HUES6 (cell line): ENCODE measurements around the gene AIF1L.
"Not testable (repeated sequence)": the region's sequence is repeated elsewhere in the genome, so short reads cannot be mapped to it uniquely, and the experiment has no call there.

Experiments used
- H3K27ac ChIP-seq: 2 replicates; pipeline ENCODE4 v1.7.0; 2013; ENCODE audit warnings: low read depth, mild to moderate bottlenecking, low read length, inconsistent platforms
- H3K27me3 ChIP-seq: 2 replicates; pipeline ENCODE4 v1.6.1; 2013; ENCODE audit warnings: low read length; ENCODE audit not compliant: control insufficient read depth, insufficient read depth
- H3K36me3 ChIP-seq: 2 replicates; pipeline ENCODE4 v1.6.1; 2013; ENCODE audit warnings: low read length; ENCODE audit not compliant: control insufficient read depth, insufficient read depth
- H3K4me1 ChIP-seq: 2 replicates; pipeline ENCODE4 v1.6.1; 2013; ENCODE audit warnings: low read length; ENCODE audit not compliant: control insufficient read depth, insufficient read depth
- H3K4me3 ChIP-seq: 2 replicates; pipeline ENCODE4 v1.5.1; 2013; ENCODE audit warnings: low read depth, low read length
- H3K9ac ChIP-seq: one replicate; pipeline ENCODE4 v1.6.1; 2013; ENCODE audit warnings: mild to moderate bottlenecking, low read length
- H3K9me3 ChIP-seq: 2 replicates; pipeline ENCODE4 v1.6.1; 2013; ENCODE audit warnings: low read depth, low read length; ENCODE audit not compliant: control insufficient read depth, insufficient read depth

AIF1L gene

DNA sequence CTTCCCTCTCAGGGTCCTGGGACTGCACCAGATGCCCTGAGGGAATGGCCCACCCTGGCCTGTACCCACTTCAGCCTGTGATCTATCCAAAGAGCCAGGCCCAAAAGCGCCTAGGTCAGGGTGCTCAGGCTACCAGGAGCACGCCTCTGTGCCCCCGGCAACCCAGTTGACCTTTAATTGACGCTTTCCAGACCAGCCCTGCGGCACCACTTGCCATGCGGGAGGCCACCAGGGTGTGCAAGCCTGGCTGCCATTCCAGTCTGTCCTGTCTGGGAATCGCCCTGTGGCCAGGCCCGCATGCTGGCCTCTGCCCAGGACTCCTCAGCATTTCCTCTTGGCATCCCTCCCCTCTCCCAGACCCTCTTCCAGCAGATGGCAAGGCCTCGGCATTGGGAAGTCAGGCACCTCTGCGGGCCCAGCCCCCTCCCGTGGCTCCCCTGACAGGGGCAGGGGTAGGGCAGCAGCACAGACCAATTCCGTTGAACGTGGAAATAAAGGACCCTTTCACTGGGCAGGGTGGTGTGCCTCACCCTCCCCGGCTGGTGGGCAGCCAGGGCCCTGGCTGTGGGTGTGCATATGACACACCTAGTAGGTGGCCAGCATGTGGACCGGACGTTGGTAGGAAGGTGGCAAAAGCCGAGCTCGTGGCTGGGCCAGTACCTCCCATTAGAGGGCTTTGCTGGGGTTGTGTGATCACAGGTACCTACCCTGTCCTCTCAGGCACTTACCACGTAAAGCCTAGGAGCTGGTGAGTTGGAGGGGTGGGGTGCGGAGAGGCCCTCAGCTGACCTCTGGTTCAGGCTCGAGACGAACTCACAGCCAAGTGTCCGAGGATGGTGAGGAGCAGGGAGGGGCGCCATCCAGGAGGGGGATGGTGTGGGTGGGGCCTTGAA lies 3.5 kb upstream of the AIF1L start:
- Histone ChIP-seq H3K4me1 (peaks cover 12% of the 10 kb centered on the region), H3K4me3 (no peak overlapping the region), H3K27ac (no peak overlapping the region), H3K9me3 (no peaks in the 10 kb centered on the region), H3K27me3 (0 out of 2 replicates have a peak, but pooled peaks cover 5% of the 10 kb centered on the region), H3K36me3 (peaks cover 12% of the 10 kb centered on the region), H3K9ac (no peak overlapping the region)

DNA sequence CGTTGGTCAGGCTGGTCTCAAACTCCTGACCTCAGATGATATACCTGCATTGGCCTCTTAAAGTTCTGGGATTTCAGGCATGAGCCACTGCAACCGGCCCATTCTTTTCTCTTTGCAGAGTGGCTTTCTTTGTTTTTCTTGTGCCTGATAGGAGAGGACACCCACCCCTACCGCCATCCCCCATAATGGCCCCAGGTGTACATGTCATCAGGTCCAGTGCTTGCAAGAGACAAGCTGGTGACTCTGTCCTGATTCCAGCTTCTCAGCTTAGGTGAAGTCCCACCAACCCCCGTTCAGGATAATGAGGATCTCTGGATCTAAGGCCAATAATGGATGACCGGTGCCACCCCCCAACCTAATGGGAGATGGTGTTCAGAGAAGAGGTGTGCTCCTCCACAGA lies 2.3 kb upstream of the AIF1L start:
- H3K27ac ChIP-seq = no peak overlapping the region
- peaks cover 25% of the 10 kb centered on the region for H3K4me1 ChIP-seq
- 0 out of 2 replicates have a peak, but pooled peaks cover 5% of the 10 kb centered on the region for H3K27me3 ChIP-seq
- H3K4me3 ChIP-seq = no peak overlapping the region
- H3K9ac ChIP-seq = no peak overlapping the region
- H3K36me3 ChIP-seq = peaks cover 8% of the 10 kb centered on the region
- no peaks in the 10 kb centered on the region for H3K9me3 ChIP-seq

DNA sequence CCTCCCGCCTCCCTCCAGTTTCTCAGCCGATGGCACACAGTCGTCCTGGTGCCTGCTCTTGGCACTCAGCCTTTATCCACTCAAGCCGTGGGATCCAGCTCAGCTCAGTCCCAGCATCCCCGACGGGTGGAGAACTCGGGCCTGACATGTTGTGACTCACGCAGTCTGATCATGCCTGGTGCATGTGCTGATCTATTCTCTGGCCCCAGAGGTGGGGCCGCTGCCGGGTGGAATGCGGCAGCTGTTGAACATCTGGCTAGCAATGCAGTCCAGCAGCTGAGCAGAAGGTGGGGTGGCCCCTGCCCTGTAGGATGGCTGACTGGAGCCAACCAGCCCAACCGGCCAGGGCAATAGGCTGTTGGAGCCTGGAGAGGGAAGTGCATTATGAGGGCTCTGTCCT lies 1.7 kb upstream of the AIF1L start:
- Histone ChIP-seq H3K27me3 (0 out of 2 replicates have a peak, but pooled peaks cover 5% of the 10 kb centered on the region), H3K4me1 (peaks cover 29% of the 10 kb centered on the region), H3K9ac (no peak overlapping the region), H3K4me3 (no peak overlapping the region), H3K9me3 (no peaks in the 10 kb centered on the region), H3K27ac (no peak overlapping the region), H3K36me3 (peaks cover 10% of the 10 kb centered on the region)

DNA sequence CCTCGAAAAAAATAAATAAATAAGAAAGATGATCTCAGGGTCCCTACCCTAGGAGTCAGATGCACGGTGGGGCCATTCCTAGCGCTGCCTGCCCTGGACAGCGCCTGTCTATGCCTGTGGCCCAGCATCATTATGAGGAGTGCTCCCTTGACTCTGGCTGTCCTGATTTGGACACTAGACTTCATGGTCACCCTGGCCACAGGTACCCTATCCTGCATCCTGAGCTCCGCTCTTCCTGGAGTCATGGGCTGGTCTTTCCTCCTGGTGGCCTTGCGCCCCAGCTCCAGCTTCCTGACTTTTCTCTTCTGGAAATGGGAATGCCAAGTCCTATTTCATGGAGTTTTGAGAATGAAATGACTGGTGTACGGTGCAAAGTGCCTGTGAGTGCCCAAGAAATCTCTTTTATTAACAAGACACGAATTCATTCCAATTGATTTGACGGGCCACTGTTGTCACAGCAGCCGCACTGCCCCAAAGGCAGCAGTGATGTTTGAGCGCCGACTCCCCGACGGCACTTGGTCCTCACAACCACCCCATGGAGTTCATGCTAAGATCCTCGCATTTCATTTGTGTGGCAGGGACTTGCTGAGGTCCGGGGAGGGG lies 564 bp upstream of the AIF1L start:
- peak overlapping the region; percentile 57 for H3K4me3 ChIP-seq
- H3K36me3 ChIP-seq = peaks cover 10% of the 10 kb centered on the region
- H3K9ac ChIP-seq = no peak overlapping the region
- peaks cover 38% of the 10 kb centered on the region for H3K4me1 ChIP-seq
- H3K27me3 ChIP-seq = 0 out of 2 replicates have a peak, but pooled peaks cover 5% of the 10 kb centered on the region
- H3K9me3 ChIP-seq = no peaks in the 10 kb centered on the region
- H3K27ac ChIP-seq = no peak overlapping the region

DNA sequence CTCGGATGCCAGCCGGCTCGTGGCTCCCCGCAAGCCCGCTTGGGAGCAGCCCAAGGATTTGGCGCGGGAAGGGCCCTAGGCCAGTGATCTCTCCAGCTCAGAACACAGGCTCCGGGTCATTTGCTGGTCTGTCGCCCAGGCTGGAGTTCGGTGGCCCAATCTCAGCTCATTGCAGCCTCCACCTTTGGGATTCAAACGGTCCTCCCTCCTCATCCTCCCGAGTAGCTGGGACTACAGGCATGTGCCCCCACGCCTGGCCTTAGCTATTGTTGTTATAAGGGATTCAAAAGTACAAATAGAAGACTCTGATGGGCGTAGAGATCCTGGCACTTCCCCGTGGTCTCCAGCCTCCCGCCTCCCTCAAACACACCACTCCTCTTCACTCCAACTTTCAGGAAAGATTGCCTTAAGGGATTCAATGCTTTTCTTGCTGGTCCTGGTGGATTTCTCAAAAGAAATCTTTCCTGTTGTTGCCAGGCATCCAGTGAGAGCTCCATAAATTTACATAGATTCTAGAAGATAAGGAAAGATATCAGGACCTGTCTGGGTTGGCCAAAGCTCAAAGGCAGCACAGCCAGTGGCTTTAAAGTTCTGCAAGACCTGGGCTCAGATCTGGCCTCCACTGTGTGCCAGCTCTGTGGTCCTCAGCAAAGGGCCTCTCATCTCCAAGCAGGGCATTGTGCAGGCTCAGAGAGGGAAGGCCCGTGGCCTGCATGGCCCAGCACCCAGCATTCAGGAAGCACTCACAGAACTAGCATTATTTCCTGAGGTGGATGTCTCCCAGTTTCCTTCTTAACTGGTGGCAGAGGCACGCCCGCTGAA lies 1.0 kb downstream of the AIF1L start:
- H3K27me3 ChIP-seq = 0 out of 2 replicates have a peak, but pooled peaks cover 5% of the 10 kb centered on the region
- H3K36me3 ChIP-seq = peaks cover 7% of the 10 kb centered on the region; the same call in 1 of the 2 replicates
- H3K9ac ChIP-seq = peak overlapping the region; percentile 91
- H3K4me1 ChIP-seq = peaks cover 38% of the 10 kb centered on the region
- H3K27ac ChIP-seq = peak overlapping the region; percentile 83; the same call in 1 of the 2 replicates
- H3K9me3 ChIP-seq = no peaks in the 10 kb centered on the region
- peak overlapping the region; percentile 92 for H3K4me3 ChIP-seq

DNA sequence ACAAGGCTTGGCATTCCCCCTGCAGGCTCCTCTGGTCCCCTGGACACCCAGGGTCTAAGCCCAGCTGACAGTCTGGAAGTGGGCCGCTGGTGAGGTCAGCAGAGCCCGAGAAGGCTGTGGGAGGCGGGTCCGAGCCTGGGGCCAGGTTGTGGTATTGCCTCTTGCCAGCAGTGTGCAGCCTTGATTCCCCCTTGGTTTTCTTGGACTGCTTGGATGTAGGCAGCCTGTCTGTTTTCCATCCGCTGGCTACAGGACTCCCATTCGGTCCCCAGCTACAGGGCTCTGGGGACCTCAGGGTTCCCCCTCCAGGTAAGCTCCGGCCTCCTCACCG lies 1.6 kb downstream of the AIF1L start:
- peak overlapping the region; percentile 91 for H3K9ac ChIP-seq
- H3K27ac ChIP-seq = no peak overlapping the region
- H3K36me3 ChIP-seq = peaks cover 8% of the 10 kb centered on the region
- H3K9me3 ChIP-seq = no peaks in the 10 kb centered on the region
- H3K4me1 ChIP-seq = peaks cover 38% of the 10 kb centered on the region
- peak overlapping the region; percentile 92; the same call in 1 of the 2 replicates for H3K4me3 ChIP-seq
- 0 out of 2 replicates have a peak, but pooled peaks cover 5% of the 10 kb centered on the region for H3K27me3 ChIP-seq

DNA sequence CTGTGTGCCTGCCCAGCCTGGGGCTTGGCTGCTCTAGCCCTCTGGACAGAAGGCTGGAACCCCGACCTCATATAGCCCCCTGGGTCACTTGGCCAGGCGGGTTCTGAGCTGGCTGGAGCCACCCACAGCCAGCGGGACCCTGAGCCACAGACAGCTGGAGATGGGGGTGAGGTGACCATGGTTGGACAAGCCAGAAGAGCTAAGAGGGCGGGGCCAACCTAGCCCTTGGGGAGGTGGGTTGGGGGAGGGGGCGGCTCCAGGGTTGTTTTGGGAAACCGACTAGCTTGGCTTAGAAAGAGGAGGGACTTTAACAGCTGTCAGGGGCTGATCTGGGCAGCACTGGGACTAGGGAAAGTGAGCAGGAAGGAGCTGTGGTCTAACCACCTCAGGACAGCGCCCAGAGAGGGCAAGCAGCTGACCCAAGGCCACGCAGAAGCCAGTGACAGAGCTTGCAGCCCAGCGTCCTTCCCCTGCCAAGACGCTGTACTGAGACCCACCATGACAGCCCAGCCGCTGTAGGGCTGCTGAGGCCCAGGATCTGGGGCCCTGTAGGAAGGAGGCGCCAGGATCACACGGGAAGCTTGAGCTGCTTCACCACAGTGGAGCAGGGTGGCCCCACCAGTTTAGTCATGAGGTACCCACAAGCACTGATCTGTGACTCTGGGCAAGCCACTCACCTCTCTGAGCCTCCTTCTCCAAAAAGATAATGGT lies 2.2 kb downstream of the AIF1L start:
- Histone ChIP-seq H3K27me3 (0 out of 2 replicates have a peak, but pooled peaks cover 5% of the 10 kb centered on the region), H3K4me3 (no peak overlapping the region), H3K9ac (peak overlapping the region; percentile 21), H3K4me1 (peaks cover 38% of the 10 kb centered on the region), H3K36me3 (peaks cover 14% of the 10 kb centered on the region), H3K9me3 (no peaks in the 10 kb centered on the region), H3K27ac (no peak overlapping the region; the same call in 1 of the 2 replicates)

DNA sequence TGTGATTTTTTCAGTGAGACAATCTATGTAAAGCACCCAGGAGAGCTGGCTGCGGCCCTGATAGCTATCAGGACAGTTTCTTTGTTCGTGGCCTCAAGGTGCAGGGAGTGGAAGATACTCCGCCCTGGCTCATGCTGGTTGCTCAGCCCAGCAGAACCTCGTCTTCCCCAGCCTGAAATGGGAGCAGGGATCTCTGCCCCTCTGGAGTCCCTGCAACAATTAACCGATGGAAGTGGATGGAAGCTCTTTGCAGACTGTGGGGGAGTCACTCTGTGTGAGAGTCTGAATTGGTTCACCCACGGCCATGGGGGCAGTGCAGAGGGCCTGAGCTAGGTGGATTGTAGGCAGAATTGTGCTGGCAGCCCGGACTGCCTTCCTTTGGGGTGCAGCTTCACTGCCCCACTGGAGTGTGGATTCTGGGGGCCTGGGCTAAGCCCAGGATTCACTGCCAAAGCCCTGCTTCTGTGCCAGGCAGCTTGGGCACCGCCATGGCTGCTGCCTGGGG lies 2.8 kb downstream of the AIF1L start:
- Histone ChIP-seq H3K36me3 (peaks cover 15% of the 10 kb centered on the region), H3K4me1 (peaks cover 43% of the 10 kb centered on the region), H3K4me3 (no peak overlapping the region), H3K27ac (peak overlapping the region; percentile 13; the same call in 1 of the 2 replicates), H3K27me3 (0 out of 2 replicates have a peak, but pooled peaks cover 5% of the 10 kb centered on the region), H3K9ac (peak overlapping the region; percentile 21), H3K9me3 (no peaks in the 10 kb centered on the region)

DNA sequence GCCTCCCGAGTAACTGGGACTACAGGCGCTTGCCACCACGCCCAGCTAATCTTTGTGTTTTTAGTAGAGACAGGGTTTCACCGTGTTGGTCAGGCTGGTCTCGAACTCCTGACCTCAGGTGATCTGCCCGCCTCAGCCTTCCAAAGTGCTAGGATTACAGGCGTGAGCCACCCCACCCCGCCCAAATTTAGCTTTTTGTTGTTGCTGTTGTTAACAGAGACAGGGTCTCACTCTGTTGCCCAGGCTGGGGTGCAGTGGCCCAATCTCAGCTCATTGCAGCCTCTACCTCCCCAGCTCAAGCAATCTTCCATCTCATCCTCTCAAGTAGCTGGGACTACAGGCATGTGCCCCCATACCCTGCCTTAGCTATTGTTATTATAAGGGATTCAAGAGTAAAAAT lies 3.5 kb downstream of the AIF1L start:
- not testable (repeated sequence) for H3K4me3 ChIP-seq, H3K27ac ChIP-seq, H3K9me3 ChIP-seq, H3K27me3 ChIP-seq
- Histone ChIP-seq H3K36me3 (peaks cover 15% of the 10 kb centered on the region), H3K9ac (peak overlapping the region; percentile 38), H3K4me1 (peaks cover 43% of the 10 kb centered on the region)

DNA sequence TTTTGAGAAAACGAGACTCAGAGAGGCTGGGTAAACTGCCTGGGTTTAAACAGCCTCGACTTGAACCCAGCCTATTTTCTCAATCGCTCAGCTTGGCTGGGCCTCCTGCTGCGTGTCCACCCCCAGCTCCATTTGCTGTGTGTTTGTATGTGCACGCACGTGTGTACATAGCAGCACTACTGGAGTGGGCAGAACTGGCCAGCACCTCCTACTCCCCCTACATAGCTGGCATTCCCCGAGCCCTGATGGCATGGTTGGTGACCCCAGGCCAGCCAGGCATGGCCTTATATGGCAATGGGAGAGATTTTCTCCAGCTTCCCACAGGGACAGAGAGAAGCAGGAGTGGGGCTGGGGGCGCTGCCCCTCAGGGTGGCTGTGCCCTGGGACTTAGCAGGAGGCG lies 4.1 kb downstream of the AIF1L start:
- H3K27ac ChIP-seq = peak overlapping the region; percentile 24; the same call in 1 of the 2 replicates
- H3K27me3 ChIP-seq = 0 out of 2 replicates have a peak, but pooled peaks cover 5% of the 10 kb centered on the region
- peaks cover 19% of the 10 kb centered on the region for H3K36me3 ChIP-seq
- H3K9ac ChIP-seq = peak overlapping the region; percentile 38
- H3K9me3 ChIP-seq = no peaks in the 10 kb centered on the region
- peaks cover 43% of the 10 kb centered on the region for H3K4me1 ChIP-seq
- H3K4me3 ChIP-seq = no peak overlapping the region
